ENCODE measurements around the gene LRFN2. TPM values are rescaled to one million over a fixed set of nuclear protein-coding genes. Genes with fewer than 3 reads are reported as not detected.

The LRFN2 gene
- total and polyA plus RNA-seq, 5 donors: not detected

DNA sequence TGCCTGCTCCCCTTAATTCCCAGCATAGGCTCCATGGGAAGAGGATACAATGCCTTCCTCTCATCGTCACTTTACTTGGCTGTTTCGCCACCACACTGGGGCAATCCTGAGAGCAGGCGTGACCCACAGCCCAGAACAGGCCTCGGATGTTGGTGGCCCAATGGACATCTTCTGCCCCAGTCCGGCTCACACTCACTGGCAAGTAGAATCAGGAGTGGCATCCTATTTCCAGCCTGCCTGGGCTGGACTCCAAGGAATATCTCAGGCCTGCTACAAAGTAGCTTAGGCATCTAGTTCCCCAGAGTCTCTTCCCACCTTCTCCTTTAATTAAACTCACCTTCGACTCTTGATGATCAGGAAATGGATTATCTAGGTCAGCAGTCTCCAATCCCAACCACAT lies 110.5 kb downstream of the LRFN2 start:
- DNase-seq (no peak), ATAC-seq (peak; percentile 39 to 59)
- Histone ChIP-seq H3K27ac (ENCODE audit: low read length) (no peak overlapping the region), H3K27me3 (ENCODE audit: control insufficient read depth, insufficient read depth) (no peaks in the 10 kb centered on the region), H3K9me3 (ENCODE audit: control insufficient read depth, low read length) (no peaks in the 10 kb centered on the region), H3K4me1 (ENCODE audit: control insufficient read depth, insufficient read depth, low read length) (no peaks in the 10 kb centered on the region), H3K4me3 (ENCODE audit: low read length) (no peak overlapping the region)
- WGBS: 77% methylated on average over 6 of the region's 6 CpGs
- intact Hi-C loops (cut with DNase I): no loop called here

DNA sequence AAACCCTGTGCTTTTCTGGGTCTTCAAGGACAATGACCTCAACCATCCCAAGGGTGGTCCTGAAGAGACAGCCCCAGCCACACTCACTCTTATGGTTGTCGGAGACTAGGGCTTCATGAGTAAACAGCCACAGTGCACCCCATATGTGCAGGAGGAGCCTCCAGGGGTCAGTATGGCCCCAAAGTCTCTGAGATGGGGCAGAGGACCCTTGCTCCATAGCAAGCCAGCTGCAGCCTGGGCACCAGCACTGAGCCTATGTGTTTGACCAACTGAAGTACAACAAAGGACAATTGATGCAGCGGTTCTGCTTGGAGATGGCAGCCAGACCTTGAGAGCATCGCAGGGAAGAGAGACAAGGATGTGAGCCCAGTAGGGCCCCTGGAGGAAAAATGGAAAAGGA lies 112.2 kb downstream of the LRFN2 start:
- ATAC-seq (no peak), DNase-seq (no peak)
- Histone ChIP-seq H3K27ac (ENCODE audit: low read length) (no peak overlapping the region), H3K4me3 (ENCODE audit: low read length) (no peak overlapping the region), H3K9me3 (ENCODE audit: control insufficient read depth, low read length) (no peaks in the 10 kb centered on the region), H3K27me3 (ENCODE audit: control insufficient read depth, insufficient read depth) (no peaks in the 10 kb centered on the region), H3K4me1 (ENCODE audit: control insufficient read depth, insufficient read depth, low read length) (no peaks in the 10 kb centered on the region)
- intact Hi-C loops (cut with DNase I): no loop called here
- 84% methylated on average over 3 of the region's 3 CpGs for WGBS

DNA sequence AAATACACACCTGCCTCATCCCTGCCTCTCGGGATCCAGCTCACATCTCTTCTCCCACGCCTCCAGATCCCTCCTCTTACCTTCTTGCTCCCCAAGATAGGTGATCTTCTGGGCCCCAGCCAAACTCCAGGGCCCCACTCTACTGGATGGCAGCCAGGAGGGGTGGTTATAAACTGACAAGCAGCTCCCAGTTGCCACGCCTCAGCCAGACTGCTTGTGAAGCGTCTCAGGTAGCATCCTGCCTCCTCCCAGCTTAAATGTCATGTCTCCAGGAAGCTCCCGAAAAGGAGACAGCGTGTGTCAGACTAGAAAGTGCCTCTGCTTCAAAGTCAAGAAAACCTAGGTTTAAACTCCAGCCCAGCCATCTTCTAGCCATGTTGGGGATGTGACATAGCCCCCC lies 114.1 kb downstream of the LRFN2 start:
- Histone ChIP-seq H3K4me1 (ENCODE audit: control insufficient read depth, insufficient read depth, low read length) (no peaks in the 10 kb centered on the region), H3K4me3 (ENCODE audit: low read length) (no peak overlapping the region), H3K27ac (ENCODE audit: low read length) (no peak overlapping the region), H3K9me3 (ENCODE audit: control insufficient read depth, low read length) (no peaks in the 10 kb centered on the region), H3K27me3 (ENCODE audit: control insufficient read depth, insufficient read depth) (no peaks in the 10 kb centered on the region)
- DNase-seq: no peak
- ATAC-seq: no peak
- WGBS: 62% methylated on average over 6 of the region's 6 CpGs
- intact Hi-C loops (cut with DNase I): no loop called here

DNA sequence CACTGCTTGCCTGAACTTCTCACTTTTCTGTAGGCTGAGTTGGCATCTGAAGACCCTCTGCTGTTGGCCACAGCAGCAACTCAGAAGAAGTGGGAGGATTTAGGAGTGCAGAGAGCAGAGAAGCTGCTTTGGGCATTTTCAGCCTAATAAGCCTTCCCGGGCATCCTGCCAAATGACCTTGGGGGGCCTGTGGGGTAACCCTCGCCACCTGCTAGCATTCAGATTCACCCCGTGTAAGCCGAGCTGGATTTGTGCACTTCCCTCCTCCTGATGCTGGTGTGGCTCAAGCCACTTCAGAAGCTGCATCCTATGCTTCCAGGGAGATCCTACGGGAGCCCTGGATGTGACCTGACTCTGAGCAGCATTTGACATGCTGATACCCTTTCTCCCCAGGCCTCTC lies 114.8 kb downstream of the LRFN2 start:
- 31% methylated on average over 5 of the region's 5 CpGs for WGBS
- Histone ChIP-seq H3K27ac (ENCODE audit: low read length) (no peak overlapping the region), H3K4me1 (ENCODE audit: control insufficient read depth, insufficient read depth, low read length) (no peaks in the 10 kb centered on the region), H3K4me3 (ENCODE audit: low read length) (no peak overlapping the region), H3K27me3 (ENCODE audit: control insufficient read depth, insufficient read depth) (no peaks in the 10 kb centered on the region), H3K9me3 (ENCODE audit: control insufficient read depth, low read length) (no peaks in the 10 kb centered on the region)
- intact Hi-C loops (cut with DNase I): no loop called here
- DNase-seq (no peak), ATAC-seq (no peak)

DNA sequence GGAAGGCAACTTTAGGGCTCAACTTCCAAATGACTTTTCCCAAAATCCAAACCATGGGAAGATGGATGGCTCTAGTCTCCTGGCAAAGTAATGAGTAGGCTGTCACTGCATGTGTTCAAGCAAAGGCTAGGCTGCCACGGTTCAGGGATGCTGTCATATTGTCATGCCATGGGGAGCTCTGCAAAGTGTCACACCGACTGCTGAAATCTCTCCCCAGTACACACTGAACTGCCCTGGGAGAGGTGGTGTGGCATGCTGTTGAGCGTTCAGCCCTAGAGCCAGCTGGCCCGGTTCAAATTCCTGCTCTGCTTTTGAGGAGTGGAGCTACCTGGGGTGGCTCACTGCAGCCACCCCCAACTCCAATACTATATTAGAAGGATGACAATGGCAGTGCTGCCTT lies 115.9 kb downstream of the LRFN2 start:
- Histone ChIP-seq H3K9me3 (ENCODE audit: control insufficient read depth, low read length) (no peaks in the 10 kb centered on the region), H3K4me3 (ENCODE audit: low read length) (no peak overlapping the region), H3K27ac (ENCODE audit: low read length) (no peak overlapping the region), H3K4me1 (ENCODE audit: control insufficient read depth, insufficient read depth, low read length) (no peaks in the 10 kb centered on the region), H3K27me3 (ENCODE audit: control insufficient read depth, insufficient read depth) (no peaks in the 10 kb centered on the region)
- ATAC-seq (no peak), DNase-seq (no peak)
- intact Hi-C loops (cut with DNase I): no loop called here
- 69% methylated on average over 4 of the region's 4 CpGs for WGBS

DNA sequence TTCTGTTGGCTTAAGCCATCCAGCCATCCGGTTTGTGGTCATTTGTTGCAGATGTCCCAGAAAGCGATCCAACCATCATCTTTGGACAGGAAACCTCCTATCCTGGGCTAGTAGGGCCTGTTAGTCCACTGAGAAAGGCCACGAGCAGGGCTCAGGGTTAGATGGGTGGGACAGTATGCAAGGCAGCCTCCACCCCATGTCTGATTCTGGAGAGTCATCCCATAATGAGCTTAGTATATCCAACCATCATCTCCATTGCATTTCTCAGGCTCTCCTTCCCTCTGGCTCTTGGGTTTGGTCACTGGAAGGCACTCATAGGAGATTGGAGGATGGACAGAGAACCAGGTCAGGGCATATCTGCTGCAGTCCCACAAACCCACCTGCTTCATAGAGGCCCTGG lies 117.8 kb downstream of the LRFN2 start:
- no peak for DNase-seq
- no peak for ATAC-seq
- intact Hi-C loops (cut with DNase I): no loop called here
- Histone ChIP-seq H3K27me3 (ENCODE audit: control insufficient read depth, insufficient read depth) (no peaks in the 10 kb centered on the region), H3K9me3 (ENCODE audit: control insufficient read depth, low read length) (no peaks in the 10 kb centered on the region), H3K27ac (ENCODE audit: low read length) (no peak overlapping the region), H3K4me3 (ENCODE audit: low read length) (no peak overlapping the region), H3K4me1 (ENCODE audit: control insufficient read depth, insufficient read depth, low read length) (no peaks in the 10 kb centered on the region)
- 83% methylated on average over 3 of the region's 3 CpGs for WGBS

DNA sequence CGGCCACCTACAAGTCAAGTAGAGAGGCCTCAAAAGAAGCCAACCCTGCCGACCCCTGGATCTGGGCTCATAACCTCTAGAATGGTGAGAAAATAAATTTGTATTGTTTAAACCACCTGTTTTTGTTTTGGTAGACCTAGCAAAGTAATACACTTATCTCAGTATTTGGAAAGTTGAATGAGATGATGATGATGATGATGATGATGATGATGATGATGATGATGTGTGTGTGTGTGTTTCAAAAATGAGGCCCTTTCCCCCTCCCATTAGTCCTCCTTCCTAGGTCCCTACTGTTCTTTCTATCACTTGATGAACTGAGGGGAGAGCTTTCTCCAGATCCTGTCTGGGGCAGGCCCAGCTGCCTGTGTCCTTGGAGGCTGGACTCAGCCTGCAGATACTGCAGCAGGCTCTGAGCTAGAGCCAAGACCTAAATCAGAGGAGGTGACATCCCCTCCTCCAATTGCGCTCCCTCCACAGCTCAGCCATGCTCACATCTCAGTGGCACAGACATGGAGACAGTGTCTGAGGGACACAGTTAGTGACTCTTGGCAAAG lies 120.1 kb downstream of the LRFN2 start:
- Histone ChIP-seq H3K4me1 (ENCODE audit: control insufficient read depth, insufficient read depth, low read length) (no peaks in the 10 kb centered on the region), H3K27me3 (ENCODE audit: control insufficient read depth, insufficient read depth) (no peaks in the 10 kb centered on the region), H3K9me3 (ENCODE audit: control insufficient read depth, low read length) (no peaks in the 10 kb centered on the region), H3K27ac (ENCODE audit: low read length) (no peak overlapping the region), H3K4me3 (ENCODE audit: low read length) (no peak overlapping the region)
- intact Hi-C loops (cut with DNase I): no loop called here
- WGBS: 90% methylated on average over 3 of the region's 3 CpGs
- no peak for DNase-seq
- no peak for ATAC-seq

DNA sequence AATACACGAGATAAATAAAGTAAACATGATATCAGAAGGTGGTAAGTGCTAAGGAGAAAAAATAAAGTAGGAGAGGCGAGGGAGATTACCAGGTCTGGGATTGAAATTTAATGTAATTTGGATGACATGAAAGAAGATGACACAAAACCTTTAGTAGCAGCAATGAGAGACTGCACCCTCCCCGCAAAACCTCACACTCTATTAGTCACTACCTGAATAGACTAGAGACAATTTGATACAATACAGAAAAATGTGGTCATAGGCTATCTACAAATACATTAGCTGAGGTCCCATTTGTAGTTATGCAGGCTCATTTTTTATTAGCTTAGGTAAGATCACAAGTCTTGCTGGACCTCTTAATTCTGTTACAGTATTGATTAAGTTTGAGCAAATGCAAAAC lies 125.5 kb downstream of the LRFN2 start:
- DNase-seq: no peak
- WGBS: 70% methylated on average over 3 of the region's 3 CpGs
- Histone ChIP-seq H3K27ac (ENCODE audit: low read length) (no peak overlapping the region), H3K9me3 (ENCODE audit: control insufficient read depth, low read length) (no peaks in the 10 kb centered on the region), H3K4me3 (ENCODE audit: low read length) (no peak overlapping the region), H3K4me1 (ENCODE audit: control insufficient read depth, insufficient read depth, low read length) (no peaks in the 10 kb centered on the region), H3K27me3 (ENCODE audit: control insufficient read depth, insufficient read depth) (no peaks in the 10 kb centered on the region)
- intact Hi-C loops (cut with DNase I): no loop called here
- ATAC-seq: no peak

DNA sequence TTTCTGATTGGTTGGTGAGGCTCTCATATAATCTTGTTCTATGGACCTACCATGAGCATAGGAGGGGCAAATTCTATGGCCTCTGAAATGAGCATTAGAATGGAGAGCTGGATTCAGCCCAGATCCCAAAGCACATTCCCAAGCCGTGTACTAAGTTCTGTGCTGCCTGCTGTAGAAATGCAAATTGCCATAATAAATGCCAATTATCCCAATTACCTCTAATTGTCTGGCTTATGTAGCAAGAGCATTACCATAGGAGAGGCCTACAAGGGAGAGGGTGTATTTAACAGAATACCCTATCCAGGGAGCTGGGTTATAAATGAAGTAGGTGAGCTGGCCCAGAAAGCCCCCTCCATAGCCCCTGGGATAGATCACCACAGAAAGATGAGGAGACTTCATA lies 126.8 kb downstream of the LRFN2 start:
- no peak overlapping the region for H3K4me3 ChIP-seq (ENCODE audit: low read length)
- ATAC-seq (no peak), DNase-seq (no peak)
- no peaks in the 10 kb centered on the region for H3K9me3 ChIP-seq (ENCODE audit: control insufficient read depth, low read length)
- 67% methylated on average over 1 of the region's 1 CpG for whole genome bisulfite sequencing
- H3K27me3 ChIP-seq (ENCODE audit: control insufficient read depth, insufficient read depth): no peaks in the 10 kb centered on the region
- H3K4me1 ChIP-seq (ENCODE audit: control insufficient read depth, insufficient read depth, low read length): no peaks in the 10 kb centered on the region
- no peak overlapping the region for H3K27ac ChIP-seq (ENCODE audit: low read length)
- intact Hi-C loops (cut with DNase I): no loop called here

DNA sequence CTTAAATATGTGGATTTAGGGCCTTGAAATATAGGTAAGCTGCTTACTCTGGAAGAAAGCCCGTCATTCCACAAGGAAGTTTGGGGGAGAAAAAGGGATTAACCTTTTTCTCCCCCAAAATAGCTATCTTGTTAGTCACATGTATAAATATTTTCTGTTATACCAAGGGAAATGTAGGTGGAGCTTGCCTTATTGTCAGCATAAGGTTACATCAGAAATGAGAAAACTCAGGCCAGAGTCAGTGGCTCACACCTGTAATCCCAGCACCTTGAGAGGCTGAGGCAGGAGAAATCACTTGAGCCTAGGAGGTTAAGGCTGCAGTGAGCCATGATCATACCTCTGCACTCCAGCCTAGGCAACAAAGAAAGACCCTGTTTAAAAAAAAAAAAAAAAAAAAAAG lies 129.9 kb downstream of the LRFN2 start:
- WGBS: 80% methylated on average over 1 of the region's 1 CpG
- H3K27me3 ChIP-seq (ENCODE audit: control insufficient read depth, insufficient read depth): no peaks in the 10 kb centered on the region
- intact Hi-C loops (cut with DNase I): no loop called here

DNA sequence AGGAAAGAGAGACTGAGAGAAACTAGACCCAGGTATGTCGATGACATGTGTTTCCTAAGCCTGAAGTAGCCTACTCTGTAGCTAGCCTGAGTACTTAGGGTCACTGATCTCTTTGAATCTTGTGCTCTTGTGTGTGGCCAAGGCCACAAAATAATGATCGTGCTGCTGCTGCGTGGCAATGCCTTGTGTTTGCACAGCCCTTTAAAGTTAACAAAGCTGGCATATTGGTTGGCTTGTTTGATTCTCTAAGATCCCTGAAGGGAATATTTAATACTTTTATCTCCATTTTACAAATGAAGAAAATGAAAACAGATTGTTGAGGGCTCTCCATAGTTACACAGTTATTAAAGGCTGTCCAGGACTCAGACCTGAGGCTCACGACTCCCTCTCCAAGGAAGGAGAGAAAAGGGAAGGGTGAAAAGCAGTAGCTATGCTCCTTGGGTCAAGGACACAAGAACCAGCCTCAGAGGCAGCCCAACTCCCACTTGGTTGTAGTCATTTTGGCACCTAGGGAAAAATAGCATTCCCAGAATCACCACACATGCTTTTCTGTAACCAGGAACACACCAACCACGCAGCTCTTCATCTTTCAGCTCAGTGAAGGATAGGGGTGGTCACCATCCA lies 130.7 kb downstream of the LRFN2 start:
- Histone ChIP-seq H3K27ac (ENCODE audit: low read length) (no peak overlapping the region), H3K4me3 (ENCODE audit: low read length) (no peak overlapping the region), H3K4me1 (ENCODE audit: control insufficient read depth, insufficient read depth, low read length) (no peaks in the 10 kb centered on the region), H3K9me3 (ENCODE audit: control insufficient read depth, low read length) (no peaks in the 10 kb centered on the region), H3K27me3 (ENCODE audit: control insufficient read depth, insufficient read depth) (no peaks in the 10 kb centered on the region)
- ATAC-seq (no peak), DNase-seq (no peak)
- intact Hi-C loops (cut with DNase I): no loop called here
- WGBS: 81% methylated on average over 5 of the region's 5 CpGs

More for the DNA sequence above, 129.9 kb downstream of the LRFN2 start:
- DNase-seq (no peak), ATAC-seq (no peak)
- Histone ChIP-seq H3K4me3 (ENCODE audit: low read length) (no peak overlapping the region), H3K9me3 (ENCODE audit: control insufficient read depth, low read length) (no peaks in the 10 kb centered on the region), H3K27ac (ENCODE audit: low read length) (no peak overlapping the region), H3K4me1 (ENCODE audit: control insufficient read depth, insufficient read depth, low read length) (no peaks in the 10 kb centered on the region)
